WTC11 (cell line): Measurements from ENCODE around the gene DDX10. TPM values are rescaled to one million over a fixed set of nuclear protein-coding genes. Genes with fewer than 3 reads are reported as not detected.

ENCODE experiments used
- ATAC-seq: fragments of 200-7000 bp; cut with Tn5 transposase; 2 replicates; pipeline ENCODE4 v1.10.0; 2021; ENCODE audit warnings: mild to moderate bottlenecking, moderate library complexity
- CTCF ChIA-PET: fragments of 300-600 bp; sonication (Branson Sonifier 250); formaldehyde crosslinking; loops from one replicate; lab custom pipeline; 2021; ENCODE audit warnings: antibody characterized with exemption; lab: Charles Lee
- POLR2A ChIA-PET: fragments of 350-600 bp; sonication (Branson Sonifier 250); formaldehyde crosslinking; loops from one replicate; lab custom pipeline; 2021; ENCODE audit warnings: antibody characterized with exemption; lab: Charles Lee
- DNase-seq: peaks from one replicate; pipeline ENCODE4 v3.0.0; 2021; ENCODE audit warnings: low spot score
- H3K27ac Mint-ChIP-seq: 2 replicates; pipeline ENCODE4 v1.8.0; 2021; ENCODE audit warnings: mixed read lengths
- H3K27me3 Mint-ChIP-seq: 2 replicates; pipeline ENCODE4 v1.8.0; 2021; ENCODE audit warnings: low read depth, mild to moderate bottlenecking, moderate library complexity, mixed read lengths
- H3K36me3 Mint-ChIP-seq: 2 replicates; pipeline ENCODE4 v1.8.0; 2021; ENCODE audit warnings: mixed read lengths
- H3K4me1 Mint-ChIP-seq: 2 replicates; pipeline ENCODE4 v1.8.0; 2022; ENCODE audit warnings: mixed read lengths
- H3K4me3 Mint-ChIP-seq: 2 replicates; pipeline ENCODE4 v1.8.0; 2021; ENCODE audit warnings: mild to moderate bottlenecking, moderate library complexity, mixed read lengths
- H3K9me3 Mint-ChIP-seq: 2 replicates; pipeline ENCODE4 v1.8.0; 2021; ENCODE audit warnings: mixed read lengths
- AFF4 ChIP-seq: sonication (generic); formaldehyde crosslinking; IDR thresholded peaks from 2 replicates; pipeline ENCODE4 v1.8.1; 2023; ENCODE audit warnings: mild to moderate bottlenecking, missing genetic modification reagents, borderline replicate concordance
- ATF3 ChIP-seq: sonication (generic); formaldehyde crosslinking; conservative IDR thresholded peaks from 2 replicates; pipeline ENCODE4 v1.8.1; 2022; ENCODE audit warnings: mild to moderate bottlenecking, missing genetic modification reagents
- CBFB ChIP-seq: sonication (generic); formaldehyde crosslinking; IDR thresholded peaks from 2 replicates; pipeline ENCODE4 v1.8.1; 2022; ENCODE audit warnings: mild to moderate bottlenecking, low read depth, missing genetic modification reagents
- CREB1 ChIP-seq: sonication (generic); formaldehyde crosslinking; IDR thresholded peaks from 2 replicates; pipeline ENCODE4 v1.8.0; 2023; ENCODE audit warnings: mild to moderate bottlenecking, missing genetic modification reagents
- CREM ChIP-seq: sonication (generic); formaldehyde crosslinking; IDR thresholded peaks from 2 replicates; pipeline ENCODE4 v1.8.1; 2022; ENCODE audit warnings: mild to moderate bottlenecking, missing genetic modification reagents, moderate library complexity
- ERG ChIP-seq: fragments of 250-450 bp; sonication (Bioruptor Pico); IDR thresholded peaks from 2 replicates; pipeline ENCODE4 v1.8.0; 2021; ENCODE audit warnings: mild to moderate bottlenecking
- FOXP4 ChIP-seq: sonication (generic); formaldehyde crosslinking; IDR thresholded peaks from 2 replicates; pipeline ENCODE4 v1.8.0; 2022; ENCODE audit warnings: mild to moderate bottlenecking, missing genetic modification reagents
- GRHL2 ChIP-seq: fragments of 250-450 bp; sonication (Bioruptor Pico); IDR thresholded peaks from 2 replicates; pipeline ENCODE4 v1.8.0; 2022; ENCODE audit warnings: mild to moderate bottlenecking, moderate library complexity; ENCODE audit not compliant: insufficient replicate concordance, severe bottlenecking
- GTF2I ChIP-seq: fragments of 250-450 bp; sonication (Bioruptor Pico); conservative IDR thresholded peaks from 2 replicates; pipeline ENCODE4 v1.4.0; 2021; ENCODE audit warnings: mild to moderate bottlenecking
- MLX ChIP-seq: sonication (generic); formaldehyde crosslinking; IDR thresholded peaks from 2 replicates; pipeline ENCODE4 v1.8.1; 2023; ENCODE audit warnings: mild to moderate bottlenecking, missing genetic modification reagents, moderate library complexity
- NFE2L1 ChIP-seq: sonication (generic); formaldehyde crosslinking; IDR thresholded peaks from 2 replicates; pipeline ENCODE4 v1.8.1; 2023; ENCODE audit warnings: missing genetic modification reagents
- NR2C2 ChIP-seq: sonication (generic); formaldehyde crosslinking; IDR thresholded peaks from 2 replicates; pipeline ENCODE4 v1.8.0; 2022; ENCODE audit warnings: mild to moderate bottlenecking, missing genetic modification reagents
- NR3C1 ChIP-seq: sonication (generic); formaldehyde crosslinking; conservative IDR thresholded peaks from 2 replicates; pipeline ENCODE4 v1.8.1; 2023; ENCODE audit warnings: low read depth, mild to moderate bottlenecking, missing genetic modification reagents
- PREB ChIP-seq: sonication (generic); formaldehyde crosslinking; IDR thresholded peaks from 2 replicates; pipeline ENCODE4 v1.8.1; 2022; ENCODE audit warnings: mild to moderate bottlenecking, missing genetic modification reagents, moderate library complexity, borderline replicate concordance
- SOX15 ChIP-seq: fragments of 250-450 bp; sonication (Bioruptor Pico); IDR thresholded peaks from 2 replicates; pipeline ENCODE4 v1.9.0; 2021; ENCODE audit warnings: mild to moderate bottlenecking
- TEAD4 ChIP-seq: sonication (generic); formaldehyde crosslinking; IDR thresholded peaks from 2 replicates; pipeline ENCODE4 v1.8.0; 2022; ENCODE audit warnings: mild to moderate bottlenecking, missing genetic modification reagents
- USF1 ChIP-seq: sonication (generic); formaldehyde crosslinking; IDR thresholded peaks from 2 replicates; pipeline ENCODE4 v1.8.0; 2022; ENCODE audit warnings: mild to moderate bottlenecking, missing genetic modification reagents
- ZNF121 ChIP-seq: sonication (generic); formaldehyde crosslinking; IDR thresholded peaks from 2 replicates; pipeline ENCODE4 v1.8.0; 2023; ENCODE audit warnings: missing genetic modification reagents
- ZNF396 ChIP-seq: fragments of 250-450 bp; sonication (Bioruptor Pico); IDR thresholded peaks from 2 replicates; pipeline ENCODE4 v1.8.0; 2021; ENCODE audit warnings: mild to moderate bottlenecking, moderate library complexity, borderline replicate concordance
- ZNF423 ChIP-seq: fragments of 250-450 bp; sonication (Bioruptor Pico); IDR thresholded peaks from 2 replicates; pipeline ENCODE4 v2.1.2; 2022; ENCODE audit warnings: mild to moderate bottlenecking, moderate library complexity
- total RNA-seq: library from RNA; stranded (reverse); gene quantifications from 3 replicates; pipeline ENCODE4 v1.2.3, GENCODE V29; 2021

The DDX10 gene
- total RNA-seq, 1 experiment from 2014 or later = 56.8 TPM

GRCh38 chr11:108934696-108935095 lies 269.8 kb downstream of the DDX10 start (continued):
- TF ChIP-seq ERG = no peak
- no peak for TF ChIP-seq GTF2I (CRISPR knock-in tag)

GRCh38 chr11:108937746-108938145 lies 272.9 kb downstream of the DDX10 start:
- Mint-ChIP-seq H3K27ac (no peak overlapping the region), H3K9me3 (no peaks in the 10 kb centered on the region), H3K4me3 (no peak overlapping the region), H3K36me3 (peaks cover 18% of the 10 kb centered on the region), H3K27me3 (no peaks in the 10 kb centered on the region), H3K4me1 (peaks cover 36% of the 10 kb centered on the region)
- no peak for TF ChIP-seq TEAD4 (CRISPR knock-in tag)
- TF ChIP-seq PREB (CRISPR knock-in tag) = no peak
- no peak for TF ChIP-seq NR2C2 (CRISPR knock-in tag)
- no peak for TF ChIP-seq CREB1 (CRISPR knock-in tag)
- TF ChIP-seq AFF4 (CRISPR knock-in tag) = no peak
- TF ChIP-seq ZNF121 (CRISPR knock-in tag) = no peak
- no peak for TF ChIP-seq USF1
- no peak for TF ChIP-seq CBFB (CRISPR knock-in tag)
- TF ChIP-seq GRHL2 (CRISPR knock-in tag) = no peak
- no peak for TF ChIP-seq ZNF396
- TF ChIP-seq NR3C1 (CRISPR knock-in tag) = no peak
- no peak for TF ChIP-seq NFE2L1 (CRISPR knock-in tag)
- no peak for TF ChIP-seq ATF3 (CRISPR knock-in tag)
- no peak for TF ChIP-seq MLX (CRISPR knock-in tag)
- no peak for TF ChIP-seq ZNF423 (CRISPR knock-in tag)
- TF ChIP-seq CREM (CRISPR knock-in tag) = no peak
- no peak for TF ChIP-seq SOX15 (CRISPR knock-in tag)
- TF ChIP-seq GTF2I (CRISPR knock-in tag) = no peak
- no peak for TF ChIP-seq FOXP4 (CRISPR knock-in tag)
- ChIA-PET CTCF (no interaction called here), POLR2A (interaction anchor here (0.5 kb wide), 1 partner anchor 22 kb away, joined by 5 read pairs; no protein-coding TSS in a partner anchor)
- no peak for DNase-seq
- no peak for ATAC-seq
